ENCODE data around the gene AACS. TPM values are rescaled to one million over a fixed set of nuclear protein-coding genes. Genes with fewer than 3 reads are reported as not detected.

The AACS gene
- total RNA-seq, 2 donors from 2014 or later: 23.2 to 24.6 TPM

DNA sequence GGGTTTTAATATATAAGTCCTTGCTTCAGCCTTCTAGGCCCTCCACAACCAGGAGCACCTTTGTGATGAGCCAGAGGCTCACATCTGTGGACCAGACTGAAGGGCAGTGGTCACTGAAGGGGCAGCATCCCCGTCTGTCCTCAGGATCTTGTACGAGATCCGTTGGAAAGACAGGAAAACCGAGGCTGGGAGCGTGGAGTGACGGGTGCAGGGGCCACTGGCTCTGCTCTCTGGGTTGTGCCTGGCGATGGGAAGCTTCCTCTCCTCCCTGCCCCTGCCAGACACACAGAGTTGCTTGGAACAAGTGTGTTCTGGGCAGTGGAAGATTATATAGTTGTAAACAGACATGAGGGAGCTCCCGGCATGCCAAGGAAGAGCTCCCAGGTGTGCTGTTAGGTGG is 48.0 kb downstream of the AACS start:
- peaks cover 5% of the 10 kb centered on the region for H3K4me1 Mint-ChIP-seq
- peaks cover 31% of the 10 kb centered on the region for H3K36me3 Mint-ChIP-seq (ENCODE audit: low read depth)
- H3K27ac Mint-ChIP-seq: no peak overlapping the region
- H3K9me3 Mint-ChIP-seq: no peaks in the 10 kb centered on the region
- no peak for ATAC-seq (replicated peaks)
- no peak overlapping the region for H3K4me3 Mint-ChIP-seq
- H3K27me3 Mint-ChIP-seq: no peaks in the 10 kb centered on the region

DNA sequence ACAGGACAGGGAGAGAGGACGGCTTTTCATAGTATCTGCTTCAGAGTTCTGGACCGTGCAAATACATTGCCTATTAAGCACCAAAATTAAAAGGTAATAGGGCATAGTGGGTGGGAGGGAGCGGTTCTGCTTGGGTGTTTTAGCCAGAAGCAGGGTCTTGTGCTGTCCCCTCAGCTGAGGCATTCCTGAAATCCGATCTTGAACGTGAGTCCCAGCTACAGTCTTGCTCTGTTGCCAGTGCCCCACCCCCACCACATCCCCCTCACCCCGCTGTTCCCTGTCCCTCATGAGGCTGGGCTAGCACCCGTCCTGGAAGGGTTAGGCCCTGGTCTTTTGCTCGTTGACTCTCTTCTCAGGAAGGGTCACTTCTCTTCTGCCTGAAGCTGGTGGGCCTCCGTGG is 48.6 kb downstream of the AACS start:
- Mint-ChIP-seq H3K27me3 (no peaks in the 10 kb centered on the region), H3K4me1 (peaks cover 5% of the 10 kb centered on the region), H3K27ac (no peak overlapping the region), H3K9me3 (no peaks in the 10 kb centered on the region), H3K4me3 (no peak overlapping the region), H3K36me3 (ENCODE audit: low read depth) (peaks cover 28% of the 10 kb centered on the region)
- no peak for ATAC-seq (replicated peaks)

DNA sequence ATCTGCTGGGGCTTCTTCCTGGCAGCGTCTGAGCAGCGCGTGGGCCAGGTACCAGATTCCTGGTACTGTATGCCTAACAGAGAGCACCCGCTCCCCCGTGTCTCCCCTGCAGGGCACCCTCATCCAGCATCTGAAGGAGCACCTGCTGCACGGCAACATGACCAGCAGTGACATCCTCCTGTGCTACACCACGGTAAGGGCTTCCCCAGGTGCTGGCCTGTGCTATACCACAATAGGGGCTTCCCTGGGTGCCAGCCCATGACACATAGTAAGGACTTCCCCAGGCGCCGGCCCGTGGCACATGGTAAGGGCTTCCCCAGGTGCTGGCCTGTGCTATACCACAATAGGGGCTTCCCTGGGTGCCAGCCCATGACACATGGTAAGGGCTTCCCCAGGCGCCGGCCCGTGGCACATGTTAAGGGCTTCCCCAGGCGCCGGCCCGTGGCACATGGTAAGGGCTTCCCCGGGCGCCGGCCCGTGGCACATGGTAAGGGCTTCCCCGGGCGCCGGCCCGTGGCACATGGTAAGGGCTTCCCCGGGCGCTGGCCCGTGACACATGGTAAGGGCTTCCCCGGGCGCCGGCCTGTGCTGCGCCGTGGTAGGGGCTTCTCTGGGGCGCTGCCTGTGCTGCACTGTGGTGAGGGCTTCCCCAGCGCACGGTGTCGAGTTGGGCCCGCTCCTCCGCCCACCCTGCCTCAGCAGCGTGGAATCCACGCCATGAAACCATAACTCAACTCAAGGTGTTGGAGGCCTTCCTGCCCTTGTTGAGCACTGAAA is 49.3 kb downstream of the AACS start:
- no peaks in the 10 kb centered on the region for H3K9me3 Mint-ChIP-seq

DNA sequence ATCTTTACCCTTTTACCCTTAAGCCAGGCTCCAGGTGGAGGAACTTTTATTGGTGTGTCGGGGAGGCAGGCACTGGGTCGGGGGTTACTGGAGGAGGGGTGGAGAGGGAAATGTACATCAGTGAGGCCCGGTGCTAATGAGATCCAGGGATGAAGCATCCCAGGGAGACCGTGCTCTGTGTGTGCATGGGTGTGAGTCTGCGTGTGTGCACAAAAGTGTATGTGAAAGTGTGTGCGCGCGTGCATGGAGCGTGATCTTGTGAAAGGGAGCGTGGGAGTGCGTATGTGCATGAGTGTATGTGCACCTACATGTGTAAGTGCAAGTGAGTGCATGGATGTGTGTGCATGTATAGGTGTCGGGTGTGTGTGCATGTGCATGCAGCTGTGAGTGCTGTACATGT is 55.3 kb downstream of the AACS start:
- H3K36me3 Mint-ChIP-seq (ENCODE audit: low read depth): peaks cover 6% of the 10 kb centered on the region
- H3K9me3 Mint-ChIP-seq: no peaks in the 10 kb centered on the region
- H3K4me3 Mint-ChIP-seq: no peak overlapping the region
- H3K4me1 Mint-ChIP-seq: no peaks in the 10 kb centered on the region
- H3K27ac Mint-ChIP-seq: no peak overlapping the region
- H3K27me3 Mint-ChIP-seq: no peaks in the 10 kb centered on the region
- no peak for ATAC-seq (replicated peaks)

More for the DNA sequence above, 49.3 kb downstream of the AACS start:
- Mint-ChIP-seq H3K4me3 (no peak overlapping the region), H3K36me3 (ENCODE audit: low read depth) (peaks cover 26% of the 10 kb centered on the region), H3K4me1 (peaks cover 5% of the 10 kb centered on the region), H3K27me3 (no peaks in the 10 kb centered on the region), H3K27ac (no peak overlapping the region)
- ATAC-seq (replicated peaks): peak; percentile 78

DNA sequence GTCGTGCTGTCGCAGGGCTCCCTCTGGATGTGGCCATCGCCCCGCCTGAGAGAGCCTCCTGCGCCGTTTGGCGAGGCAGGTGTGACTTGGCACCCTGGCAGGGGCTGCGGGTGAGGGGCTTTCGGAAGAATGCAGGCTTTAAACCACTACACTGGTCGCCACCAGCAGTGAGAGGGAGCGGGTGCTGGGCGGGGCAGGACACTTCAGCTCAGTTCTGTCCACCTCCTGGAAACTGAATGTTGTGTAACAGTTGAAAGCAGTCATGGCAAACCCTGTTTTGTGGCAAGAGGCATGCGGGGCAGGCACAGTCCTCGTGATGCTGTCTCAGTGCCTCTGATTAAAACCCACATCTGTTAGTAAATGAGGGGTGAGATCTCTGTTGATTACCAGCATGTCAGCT is 55.9 kb downstream of the AACS start:
- H3K27ac Mint-ChIP-seq: no peak overlapping the region
- peaks cover 6% of the 10 kb centered on the region for H3K36me3 Mint-ChIP-seq (ENCODE audit: low read depth)
- no peaks in the 10 kb centered on the region for H3K9me3 Mint-ChIP-seq
- no peaks in the 10 kb centered on the region for H3K27me3 Mint-ChIP-seq
- no peak overlapping the region for H3K4me3 Mint-ChIP-seq
- no peak for ATAC-seq (replicated peaks)
- no peaks in the 10 kb centered on the region for H3K4me1 Mint-ChIP-seq

DNA sequence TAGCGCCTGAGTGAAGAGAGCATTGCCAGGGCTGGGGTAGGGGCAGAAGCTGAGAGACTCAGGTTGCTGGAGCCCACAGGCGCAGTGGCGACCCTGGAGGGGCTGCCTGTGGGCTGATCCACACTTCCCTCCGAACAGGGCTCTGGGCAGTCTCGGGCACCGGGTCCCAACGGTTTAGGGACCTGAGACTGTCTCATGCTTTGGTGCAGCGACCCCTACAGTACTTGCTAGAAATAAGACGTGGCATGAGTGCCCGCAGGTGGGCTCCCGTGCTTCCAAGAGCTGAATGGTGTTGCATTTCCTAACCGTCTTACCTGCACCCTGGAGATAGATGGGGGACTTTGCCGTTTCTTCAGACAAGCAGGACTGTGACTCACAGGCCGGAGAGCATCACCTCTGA is 57.4 kb downstream of the AACS start:
- Mint-ChIP-seq H3K27ac (no peak overlapping the region), H3K4me3 (no peak overlapping the region), H3K36me3 (ENCODE audit: low read depth) (peaks cover 6% of the 10 kb centered on the region), H3K9me3 (no peaks in the 10 kb centered on the region), H3K27me3 (no peaks in the 10 kb centered on the region), H3K4me1 (no peaks in the 10 kb centered on the region)
- no peak for ATAC-seq (replicated peaks)

DNA sequence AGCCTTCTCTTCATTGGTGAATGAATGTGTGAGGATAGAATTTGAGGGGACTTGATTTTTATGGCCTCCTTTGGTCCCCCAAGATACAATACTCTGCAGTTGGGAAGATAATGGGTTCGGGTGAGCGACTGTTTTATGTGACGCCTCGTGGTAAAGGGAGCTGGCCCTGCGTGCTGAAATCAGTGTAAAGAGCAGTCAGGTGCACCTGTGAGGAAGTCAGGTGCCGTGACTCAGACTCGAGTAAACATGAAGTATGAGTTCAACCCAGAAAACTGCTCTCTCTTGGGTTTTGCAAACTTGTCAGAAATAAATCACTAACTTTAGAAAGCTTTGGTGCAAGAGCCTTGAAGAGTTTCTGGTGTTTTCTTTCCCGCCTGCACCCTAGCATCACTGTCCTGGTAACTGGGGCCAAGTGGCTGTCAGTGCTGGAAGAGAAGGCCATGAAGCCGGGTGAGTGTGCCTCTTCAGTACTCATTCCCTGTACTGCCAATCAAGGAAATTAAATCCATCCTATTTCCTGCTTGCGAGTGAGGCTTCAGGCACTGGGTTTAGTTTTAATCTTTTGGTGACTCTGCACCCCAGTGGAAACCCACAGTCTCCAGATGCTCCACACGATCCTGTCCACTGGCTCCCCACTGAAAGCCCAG is 59.2 kb downstream of the AACS start:
- Mint-ChIP-seq H3K27me3 (no peaks in the 10 kb centered on the region), H3K36me3 (ENCODE audit: low read depth) (peaks cover 10% of the 10 kb centered on the region), H3K4me1 (no peaks in the 10 kb centered on the region), H3K4me3 (no peak overlapping the region), H3K27ac (no peak overlapping the region), H3K9me3 (no peaks in the 10 kb centered on the region)
- no peak for ATAC-seq (replicated peaks)

DNA sequence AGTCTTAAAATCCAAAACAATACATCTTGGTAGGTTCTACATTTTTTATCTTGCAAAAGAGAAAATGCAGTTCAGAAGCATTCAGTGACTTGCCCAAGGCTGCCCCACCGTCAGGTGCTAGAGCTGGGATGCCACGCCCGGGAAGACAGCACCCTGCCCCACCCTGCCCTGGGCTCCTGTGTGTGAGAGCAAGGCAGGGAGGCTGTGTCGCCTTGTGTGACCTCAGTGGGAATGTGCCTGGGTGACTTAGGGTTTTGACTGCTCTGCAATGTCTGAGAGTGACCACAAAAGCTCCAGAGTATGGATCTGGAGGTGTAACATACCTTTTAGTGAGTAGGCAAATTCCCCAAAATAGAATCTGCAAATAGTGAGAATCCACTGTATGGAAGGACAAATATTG is 60.0 kb downstream of the AACS start:
- Mint-ChIP-seq H3K4me1 (no peaks in the 10 kb centered on the region), H3K9me3 (no peaks in the 10 kb centered on the region), H3K4me3 (no peak overlapping the region), H3K27me3 (no peaks in the 10 kb centered on the region), H3K36me3 (ENCODE audit: low read depth) (peaks cover 9% of the 10 kb centered on the region), H3K27ac (no peak overlapping the region)
- no peak for ATAC-seq (replicated peaks)

DNA sequence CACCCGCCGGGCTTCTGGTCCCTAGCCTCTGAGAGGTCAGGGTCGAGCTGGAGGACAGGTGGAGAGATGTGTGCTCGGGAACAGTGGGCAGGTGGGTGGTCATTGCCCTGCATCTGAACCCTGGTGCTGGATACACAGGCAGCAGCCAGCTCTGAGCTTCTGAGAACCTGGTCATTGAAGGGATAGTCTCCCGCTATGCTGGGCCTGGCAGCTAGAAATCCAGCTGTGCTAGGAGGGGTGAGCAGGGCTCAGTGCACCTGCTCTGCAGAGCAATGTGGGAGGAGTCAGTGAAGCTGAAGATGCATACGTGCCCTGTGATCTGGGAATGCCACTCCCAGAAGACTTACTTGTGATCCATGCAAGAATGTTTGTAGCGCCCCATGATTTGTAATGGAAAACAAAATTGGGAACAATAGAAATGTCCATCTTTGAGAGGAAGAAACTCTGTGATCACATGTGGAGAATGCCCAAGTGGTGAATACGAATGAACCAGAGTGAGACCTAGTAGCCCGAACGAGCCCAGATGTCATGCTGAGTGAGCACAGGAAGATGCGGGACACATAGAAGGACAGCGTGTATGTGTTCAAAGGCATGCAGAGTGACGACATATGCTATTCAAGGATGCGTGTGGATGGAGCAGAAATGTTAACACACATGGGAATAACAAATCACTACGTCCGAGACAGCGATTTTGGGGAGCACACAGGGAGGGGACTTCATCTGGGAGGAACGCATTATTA is 63.4 kb downstream of the AACS start:
- no peaks in the 10 kb centered on the region for H3K9me3 Mint-ChIP-seq
- ATAC-seq (replicated peaks): no peak
- H3K27me3 Mint-ChIP-seq: no peaks in the 10 kb centered on the region
- no peak overlapping the region for H3K27ac Mint-ChIP-seq
- H3K4me1 Mint-ChIP-seq: no peaks in the 10 kb centered on the region
- H3K4me3 Mint-ChIP-seq: no peak overlapping the region
- peaks cover 9% of the 10 kb centered on the region for H3K36me3 Mint-ChIP-seq (ENCODE audit: low read depth)

DNA sequence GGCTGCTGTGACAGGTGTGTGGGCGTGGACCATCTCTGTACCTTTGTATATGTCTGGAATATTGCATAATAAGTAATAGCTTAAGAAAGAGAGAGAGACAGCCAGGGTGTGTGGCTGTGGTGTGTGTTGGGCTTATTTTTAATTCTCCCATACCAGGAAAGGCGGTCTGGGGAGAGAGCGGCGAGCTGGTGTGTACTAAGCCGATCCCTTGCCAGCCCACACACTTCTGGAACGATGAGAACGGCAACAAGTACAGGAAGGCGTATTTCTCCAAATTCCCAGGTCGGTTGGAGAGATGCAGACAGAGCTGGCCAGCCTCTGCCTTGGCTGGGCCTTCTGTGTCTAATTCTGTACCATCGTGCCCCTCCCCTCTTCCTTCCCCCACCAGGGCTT is 63.9 kb downstream of the AACS start:
- H3K27ac Mint-ChIP-seq: no peak overlapping the region
- no peak overlapping the region for H3K4me3 Mint-ChIP-seq
- H3K27me3 Mint-ChIP-seq: no peaks in the 10 kb centered on the region
- H3K36me3 Mint-ChIP-seq (ENCODE audit: low read depth): peaks cover 9% of the 10 kb centered on the region
- no peaks in the 10 kb centered on the region for H3K9me3 Mint-ChIP-seq
- H3K4me1 Mint-ChIP-seq: no peaks in the 10 kb centered on the region
- no peak for ATAC-seq (replicated peaks)

DNA sequence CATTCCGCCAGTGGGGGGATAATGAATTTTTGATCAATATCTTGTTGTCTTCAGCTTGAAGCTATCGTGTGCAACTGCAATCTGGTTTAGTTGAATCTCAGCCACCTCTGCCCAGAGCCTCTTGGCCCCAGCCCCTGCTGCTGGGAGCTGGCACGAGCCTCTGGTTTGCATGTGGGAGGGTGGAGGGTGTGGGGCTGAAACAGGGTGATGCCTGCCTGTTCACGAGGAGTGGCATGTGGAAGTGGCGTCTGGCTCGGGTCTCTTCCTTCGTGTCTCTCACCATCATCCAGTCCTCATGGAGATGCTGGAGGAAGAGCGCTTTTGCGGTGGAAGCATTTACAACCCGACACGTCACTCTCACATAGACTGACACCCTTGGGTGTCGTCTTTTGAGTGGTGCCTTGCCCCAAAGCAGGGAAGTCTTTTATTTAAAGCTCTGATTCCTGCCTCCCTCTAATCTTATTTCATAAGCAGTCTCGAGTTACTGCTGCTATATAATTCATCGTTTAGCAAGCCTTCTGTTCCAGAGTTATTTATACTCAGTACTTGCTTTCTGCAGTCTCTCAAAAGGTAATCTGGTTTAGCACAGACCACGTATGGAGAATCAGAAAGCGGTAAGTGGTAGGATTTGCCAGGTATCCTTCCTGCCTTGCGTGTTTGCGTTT is 64.5 kb downstream of the AACS start:
- H3K36me3 Mint-ChIP-seq (ENCODE audit: low read depth): peaks cover 9% of the 10 kb centered on the region
- H3K27ac Mint-ChIP-seq: no peak overlapping the region

DNA sequence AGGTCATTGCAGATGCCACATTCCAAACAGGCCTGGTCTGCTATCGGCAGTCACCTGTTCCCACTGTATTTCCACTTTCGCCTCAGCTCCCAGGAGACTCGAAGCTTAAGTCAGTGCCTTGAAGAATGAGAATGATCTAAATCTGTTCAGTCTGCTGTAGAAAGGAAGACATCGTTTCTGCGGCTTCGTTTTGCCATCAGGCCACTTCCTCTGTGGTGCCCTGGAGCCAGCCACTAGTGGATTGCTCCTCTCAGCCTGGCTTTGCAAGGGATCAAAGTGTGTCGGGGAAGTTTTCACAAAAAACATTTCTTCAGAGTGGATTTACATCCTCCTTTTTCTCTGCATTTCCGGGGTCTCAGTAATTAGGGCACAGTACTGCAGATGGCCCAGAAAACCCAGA is 66.7 kb downstream of the AACS start:
- no peak for ATAC-seq (replicated peaks)
- Mint-ChIP-seq H3K9me3 (no peaks in the 10 kb centered on the region), H3K4me3 (no peak overlapping the region), H3K36me3 (ENCODE audit: low read depth) (peaks cover 13% of the 10 kb centered on the region), H3K4me1 (no peaks in the 10 kb centered on the region), H3K27ac (no peak overlapping the region), H3K27me3 (no peaks in the 10 kb centered on the region)

More for the DNA sequence above, 64.5 kb downstream of the AACS start:
- no peak overlapping the region for H3K4me3 Mint-ChIP-seq
- H3K4me1 Mint-ChIP-seq: no peaks in the 10 kb centered on the region
- no peaks in the 10 kb centered on the region for H3K9me3 Mint-ChIP-seq
- no peaks in the 10 kb centered on the region for H3K27me3 Mint-ChIP-seq
- no peak for ATAC-seq (replicated peaks)

DNA sequence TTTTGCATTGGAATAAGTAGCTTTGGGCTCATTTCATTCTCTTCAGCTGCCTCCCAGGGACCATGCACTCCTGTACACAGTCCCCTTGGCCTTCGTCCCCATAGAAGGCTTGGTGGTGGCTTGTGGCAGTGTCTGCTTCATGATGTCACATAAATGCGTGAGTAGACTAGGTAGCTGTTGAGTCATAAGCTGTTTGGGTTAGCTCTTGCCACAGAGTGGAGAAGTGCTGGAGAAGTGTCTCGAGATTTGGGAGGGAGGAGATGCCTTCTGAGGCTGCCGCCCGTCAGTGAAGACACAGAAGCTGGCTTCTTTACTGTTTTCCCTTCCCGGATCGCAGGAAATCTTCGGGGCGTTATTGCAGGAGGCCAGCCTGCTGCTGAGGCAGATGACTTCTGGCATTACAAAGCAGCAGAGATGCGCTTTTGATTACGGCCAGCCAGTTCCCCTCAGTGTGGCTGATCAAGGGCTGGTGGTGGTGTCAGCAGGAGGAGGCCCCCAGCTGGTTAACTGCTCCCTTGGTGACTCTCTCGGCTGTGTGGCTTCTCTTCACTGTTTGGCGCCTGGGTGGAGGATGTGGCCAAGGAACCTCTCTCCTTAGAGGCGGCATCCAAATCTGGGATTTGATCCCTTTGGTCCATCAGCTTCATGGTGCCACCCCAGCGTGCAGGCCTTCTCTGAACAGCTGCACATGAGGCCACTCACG is 67.6 kb downstream of the AACS start:
- Mint-ChIP-seq H3K27ac (no peak overlapping the region), H3K4me1 (no peaks in the 10 kb centered on the region), H3K4me3 (no peak overlapping the region), H3K9me3 (no peaks in the 10 kb centered on the region), H3K27me3 (no peaks in the 10 kb centered on the region), H3K36me3 (ENCODE audit: low read depth) (peaks cover 14% of the 10 kb centered on the region)
- no peak for ATAC-seq (replicated peaks)

DNA sequence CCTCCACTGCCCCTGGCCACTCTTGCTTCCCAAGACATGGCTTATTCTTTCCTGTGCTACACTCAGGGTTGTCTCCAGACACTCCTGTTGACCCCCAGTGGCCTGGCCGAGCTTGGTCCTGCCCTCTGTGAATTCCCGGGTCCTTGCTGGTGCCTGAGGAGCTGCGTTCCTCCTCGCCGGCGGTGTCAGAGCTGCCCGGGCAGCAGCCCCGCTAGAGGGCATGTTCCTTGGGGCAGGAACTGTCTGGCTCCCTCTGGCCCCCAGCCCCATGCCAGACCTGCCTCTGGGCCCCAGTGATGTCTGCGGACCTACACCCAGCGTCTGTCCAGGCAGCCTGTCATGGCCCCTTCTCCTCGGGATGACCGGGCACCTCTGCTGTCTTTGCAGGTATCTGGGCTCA is 68.4 kb downstream of the AACS start:
- H3K4me1 Mint-ChIP-seq: no peaks in the 10 kb centered on the region
- H3K36me3 Mint-ChIP-seq (ENCODE audit: low read depth): peaks cover 15% of the 10 kb centered on the region
- no peak overlapping the region for H3K27ac Mint-ChIP-seq
- no peak overlapping the region for H3K4me3 Mint-ChIP-seq
- no peak for ATAC-seq (replicated peaks)
- no peaks in the 10 kb centered on the region for H3K27me3 Mint-ChIP-seq
- H3K9me3 Mint-ChIP-seq: no peaks in the 10 kb centered on the region
